Activated CD4-positive, alpha-beta T cell treated with anti-CD3 and anti-CD28 coated beads for 36 hours (primary cell): ENCODE data around the gene MTCH1. TPM values are rescaled to one million over a fixed set of nuclear protein-coding genes. Genes with fewer than 3 reads are reported as not detected.

Experiments
- ATAC-seq: fragments of 200-7000 bp; cut with Tn5 transposase; one replicate; pipeline ENCODE4 v1.10.0; 2021; ENCODE audit warnings: mild to moderate bottlenecking, moderate library complexity
- CTCF ChIA-PET: fragments of 350-600 bp; sonication (Branson Sonifier 250); formaldehyde crosslinking; loops from one replicate; lab custom pipeline; 2021; ENCODE audit warnings: antibody characterized with exemption; lab: Charles Lee
- POLR2A ChIA-PET: fragments of 350-600 bp; sonication (Branson Sonifier 250); formaldehyde crosslinking; loops from one replicate; lab custom pipeline; 2021; ENCODE audit warnings: antibody characterized with exemption, inconsistent platforms; lab: Charles Lee
- DNase-seq: peaks from one replicate; pipeline ENCODE4 v3.0.0-alpha.2; 2020
- H3K27ac Mint-ChIP-seq: one replicate; pipeline ENCODE4 v1.8.0; 2021; ENCODE audit warnings: mixed read lengths
- H3K27me3 Mint-ChIP-seq: one replicate; pipeline ENCODE4 v1.8.0; 2021; ENCODE audit warnings: mixed read lengths
- H3K36me3 Mint-ChIP-seq: one replicate; pipeline ENCODE4 v1.8.0; 2021; ENCODE audit warnings: low read depth, mixed read lengths
- H3K4me1 Mint-ChIP-seq: one replicate; pipeline ENCODE4 v1.8.0; 2021; ENCODE audit warnings: mixed read lengths
- H3K4me3 Mint-ChIP-seq: one replicate; pipeline ENCODE4 v1.8.0; 2021; ENCODE audit warnings: mild to moderate bottlenecking, moderate library complexity, mixed read lengths
- H3K9me3 Mint-ChIP-seq: one replicate; pipeline ENCODE4 v1.8.0; 2021; ENCODE audit warnings: low read depth, mixed read lengths
- intact Hi-C, 2 experiments: fragments of 100-400 bp; cut with DNase I in 1 of 2; cut with micrococcal nuclease in 1 of 2; formaldehyde crosslinking; loops; one replicate each; pipeline versions ENCODE4 v1.14.2 to v1.15.1; 2022 to 2024; cut with DNase I, micrococcal nuclease
- total RNA-seq, 2 experiments: library from RNA; stranded (reverse); gene quantifications; one replicate each; pipeline ENCODE4 v1.2.3, GENCODE V29; 2021

Gene MTCH1
- total RNA-seq, 2 experiments from 2014 or later: 72.9 to 92.9 TPM

DNA sequence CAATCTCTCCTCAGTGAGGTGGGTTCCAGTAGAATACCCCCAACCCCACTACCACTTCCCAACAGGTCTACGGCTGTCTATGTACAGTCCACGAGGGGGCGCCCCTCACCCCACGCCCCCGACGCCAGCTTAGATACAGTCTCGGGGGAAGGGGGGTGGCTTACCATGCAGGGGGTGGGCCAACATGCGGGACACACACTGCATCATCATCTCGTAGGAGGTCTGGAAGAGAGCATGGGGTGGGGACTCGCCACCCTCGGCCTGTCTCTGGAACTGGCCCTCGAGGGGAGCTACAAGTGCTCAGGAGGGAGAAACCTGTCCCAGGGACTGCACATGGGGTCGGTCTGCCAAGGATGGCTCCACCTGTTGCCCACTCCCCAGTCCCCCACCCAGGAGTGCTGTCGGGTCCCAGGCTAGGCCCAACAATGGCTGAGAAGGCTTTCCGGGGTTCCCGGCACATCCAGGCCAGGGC lies 8.5 kb downstream of the MTCH1 start:
- peaks cover 29% of the 10 kb centered on the region for H3K4me1 Mint-ChIP-seq
- ChIA-PET CTCF (interaction anchor here (0.8 to 3.1 kb wide), 3 partner anchors 39 to 224 kb away, joined by 3 to 19 read pairs (median 3); no protein-coding TSS in a partner anchor), POLR2A (no interaction called here)
- no peaks in the 10 kb centered on the region for H3K9me3 Mint-ChIP-seq
- peaks cover 62% of the 10 kb centered on the region for H3K36me3 Mint-ChIP-seq
- intact Hi-C loops: no loop called here
- no peaks in the 10 kb centered on the region for H3K27me3 Mint-ChIP-seq
- H3K4me3 Mint-ChIP-seq: no peak overlapping the region
- peak; percentile 52 for ATAC-seq
- no peak overlapping the region for H3K27ac Mint-ChIP-seq
- peak; percentile 27 for DNase-seq

DNA sequence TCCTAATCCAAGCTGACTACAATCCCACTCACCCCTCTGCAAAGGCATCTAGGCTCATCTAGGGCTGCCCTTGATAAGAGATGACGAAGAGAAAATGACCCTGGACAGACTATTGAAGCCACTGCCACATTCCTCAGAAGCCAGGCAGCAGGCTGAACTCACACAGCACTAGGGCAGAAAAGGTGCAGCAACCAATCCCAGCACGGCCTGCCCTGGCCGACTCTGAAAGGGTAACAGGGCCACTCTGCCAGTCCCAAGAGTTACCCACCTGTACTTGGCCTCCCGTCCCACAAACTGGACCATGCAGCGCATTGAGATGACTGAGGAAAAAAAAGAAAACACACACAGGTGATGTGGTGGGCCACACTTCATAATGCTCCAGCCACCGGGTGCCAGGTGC lies 9.1 kb downstream of the MTCH1 start:
- Mint-ChIP-seq H3K9me3 (no peaks in the 10 kb centered on the region), H3K36me3 (peaks cover 66% of the 10 kb centered on the region), H3K4me1 (peaks cover 26% of the 10 kb centered on the region), H3K27me3 (no peaks in the 10 kb centered on the region), H3K27ac (no peak overlapping the region), H3K4me3 (no peak overlapping the region)
- intact Hi-C loops: no loop called here
- ATAC-seq: no peak
- no peak for DNase-seq
- ChIA-PET CTCF (interaction anchor here (0.7 to 3.1 kb wide), 4 partner anchors 40 to 225 kb away, joined by 3 to 19 read pairs (median 4); no protein-coding TSS in a partner anchor), POLR2A (no interaction called here)

DNA sequence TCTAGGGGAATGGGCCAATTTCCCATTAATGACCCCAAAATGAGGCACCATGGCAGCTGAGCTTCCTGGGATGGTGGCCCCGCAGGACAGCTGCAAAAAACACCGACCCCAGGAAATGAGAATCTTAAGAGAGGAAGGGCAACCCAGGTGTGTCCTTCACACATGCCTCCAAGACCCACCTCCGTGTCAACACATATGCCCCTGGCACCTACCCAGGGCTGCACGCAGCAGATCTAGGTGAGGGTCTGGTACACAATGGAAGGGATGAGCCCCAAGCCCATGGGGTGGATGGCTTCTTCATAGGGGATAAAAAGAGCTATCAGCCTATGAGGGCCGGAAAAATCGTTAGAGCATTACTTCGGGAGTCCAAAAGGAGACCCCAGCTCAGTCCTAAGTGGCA lies 9.5 kb downstream of the MTCH1 start:
- DNase-seq (no peak), ATAC-seq (no peak)
- H3K4me3 Mint-ChIP-seq: no peak overlapping the region
- no peak overlapping the region for H3K27ac Mint-ChIP-seq
- intact Hi-C loops: no loop called here
- CTCF ChIA-PET: interaction anchor here (0.7 to 3.1 kb wide), 4 partner anchors 41 to 225 kb away, joined by 3 to 19 read pairs (median 4); no protein-coding TSS in a partner anchor
- no peaks in the 10 kb centered on the region for H3K27me3 Mint-ChIP-seq
- peaks cover 22% of the 10 kb centered on the region for H3K4me1 Mint-ChIP-seq
- no peaks in the 10 kb centered on the region for H3K9me3 Mint-ChIP-seq
- POLR2A ChIA-PET: interaction anchor here (0.5 kb wide), 1 partner anchor 136 kb away, joined by 4 read pairs; no protein-coding TSS in a partner anchor
- peaks cover 66% of the 10 kb centered on the region for H3K36me3 Mint-ChIP-seq

DNA sequence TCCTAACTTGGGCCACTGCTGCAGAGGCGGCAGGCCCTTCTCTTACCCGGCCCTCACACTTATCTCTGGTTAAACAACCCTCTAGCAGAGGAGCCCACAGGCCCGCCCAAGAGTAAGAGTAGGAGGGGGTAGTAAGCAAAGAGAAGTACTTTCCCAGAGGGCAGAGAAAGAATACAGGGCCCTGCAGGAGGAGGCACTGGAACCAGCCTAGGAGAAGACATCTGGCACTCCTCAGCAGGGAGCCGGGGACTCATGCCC lies 10.1 kb downstream of the MTCH1 start:
- intact Hi-C loops: no loop called here
- Mint-ChIP-seq H3K27ac (no peak overlapping the region), H3K36me3 (peaks cover 67% of the 10 kb centered on the region), H3K4me3 (no peak overlapping the region), H3K4me1 (peaks cover 18% of the 10 kb centered on the region), H3K27me3 (no peaks in the 10 kb centered on the region), H3K9me3 (no peaks in the 10 kb centered on the region)
- no peak for ATAC-seq
- DNase-seq: no peak
- ChIA-PET CTCF (interaction anchor here (0.7 to 3.1 kb wide), 3 partner anchors 42 to 207 kb away, joined by 3 to 19 read pairs (median 4); no protein-coding TSS in a partner anchor), POLR2A (interaction anchor here (1.0 kb wide), 1 partner anchor 10 kb away, joined by 4 read pairs; the partner anchor contains the start of gene MTCH1)

DNA sequence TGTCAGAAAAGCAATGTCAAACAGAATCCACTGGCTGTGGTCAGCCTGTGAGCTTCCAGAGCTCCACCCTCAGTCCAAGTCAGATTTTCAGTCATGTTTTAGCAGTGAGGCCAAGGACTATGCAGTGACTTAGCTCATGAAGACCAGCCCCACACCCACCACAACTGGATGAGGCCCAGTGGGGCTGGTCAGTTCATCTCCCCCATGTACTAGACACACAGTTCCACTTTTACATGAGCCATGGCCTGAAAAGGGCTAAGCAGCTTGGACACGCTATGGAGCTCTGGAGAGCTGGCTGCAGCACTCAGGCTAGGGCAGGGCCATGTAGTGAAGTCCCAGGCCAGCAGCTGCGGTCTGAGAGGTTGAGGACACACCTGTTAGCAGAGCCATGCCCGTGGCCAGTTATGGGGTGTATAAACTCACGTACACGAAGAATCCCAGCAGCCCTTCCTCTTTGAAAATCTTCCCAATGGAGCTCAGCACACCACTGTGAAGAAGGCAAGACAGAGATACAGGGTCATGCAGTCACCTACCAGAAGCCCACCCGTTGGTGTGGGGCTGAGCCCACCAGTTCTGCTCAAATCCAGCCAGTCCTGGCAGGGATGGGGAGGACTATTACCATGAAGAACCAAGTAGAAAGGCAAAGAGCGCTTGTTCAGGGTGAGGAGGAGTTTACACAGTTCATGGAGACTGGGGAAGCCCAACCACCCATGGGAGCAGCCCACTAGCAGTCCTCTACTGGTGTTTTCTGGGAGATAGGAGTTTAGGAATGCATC lies 10.6 kb downstream of the MTCH1 start:
- CTCF ChIA-PET: interaction anchor here (1.0 to 3.1 kb wide), 2 partner anchors 31 to 43 kb away, joined by 3 to 19 read pairs; no protein-coding TSS in a partner anchor
- DNase-seq (no peak), ATAC-seq (no peak)
- intact Hi-C loops: no loop called here
- POLR2A ChIA-PET: interaction anchor here (1.0 kb wide), 1 partner anchor 11 kb away, joined by 4 read pairs; the partner anchor contains the start of gene MTCH1
- Mint-ChIP-seq H3K36me3 (peaks cover 68% of the 10 kb centered on the region), H3K4me3 (no peak overlapping the region), H3K27me3 (no peaks in the 10 kb centered on the region), H3K4me1 (peaks cover 13% of the 10 kb centered on the region), H3K27ac (no peak overlapping the region), H3K9me3 (no peaks in the 10 kb centered on the region)

DNA sequence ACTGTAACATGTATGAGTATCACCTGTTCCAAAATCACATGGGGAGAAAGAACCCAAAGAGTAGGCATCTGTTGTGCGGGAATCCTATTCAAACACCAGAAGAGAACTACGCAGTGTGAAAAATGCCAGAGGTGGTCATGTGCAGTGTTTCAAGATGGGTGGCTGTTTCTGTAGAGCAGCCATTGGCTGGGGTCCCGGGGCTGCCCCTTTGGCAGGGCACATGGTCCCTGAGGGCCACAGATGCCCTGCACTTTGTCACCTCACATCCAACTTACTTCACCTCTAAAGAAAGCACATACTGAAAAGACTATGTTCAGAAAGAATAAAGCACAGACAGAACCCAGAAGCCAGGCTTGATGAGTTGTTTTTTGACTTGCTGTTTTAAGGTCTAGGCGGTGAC lies 12.3 kb downstream of the MTCH1 start:
- no peak overlapping the region for H3K27ac Mint-ChIP-seq
- intact Hi-C loops: no loop called here
- ChIA-PET CTCF (no interaction called here), POLR2A (no interaction called here)
- DNase-seq: no peak
- H3K4me3 Mint-ChIP-seq: no peak overlapping the region
- ATAC-seq: no peak
- no peaks in the 10 kb centered on the region for H3K4me1 Mint-ChIP-seq
- H3K27me3 Mint-ChIP-seq: no peaks in the 10 kb centered on the region
- H3K36me3 Mint-ChIP-seq: peaks cover 70% of the 10 kb centered on the region
- no peaks in the 10 kb centered on the region for H3K9me3 Mint-ChIP-seq

DNA sequence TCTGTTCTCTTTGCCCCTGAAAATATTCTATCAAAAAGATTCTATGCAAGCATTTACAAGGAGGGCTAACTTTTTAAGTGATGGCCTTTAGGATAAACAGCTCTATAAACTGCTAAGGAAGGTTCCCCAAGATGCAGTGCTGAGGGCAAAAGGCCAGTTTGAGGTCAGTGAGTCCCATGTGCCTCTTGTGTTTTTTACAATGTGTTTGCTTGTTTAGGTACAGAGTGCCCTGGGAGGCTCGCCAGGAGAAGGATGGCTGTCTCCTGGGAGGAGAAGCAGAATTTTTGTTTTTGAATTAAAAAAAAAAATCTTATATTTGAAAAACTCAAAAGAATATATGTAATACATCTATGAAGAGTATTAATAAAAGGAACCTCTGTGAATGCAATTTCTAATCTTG lies 12.8 kb downstream of the MTCH1 start:
- no peaks in the 10 kb centered on the region for H3K27me3 Mint-ChIP-seq
- H3K4me1 Mint-ChIP-seq: no peaks in the 10 kb centered on the region
- DNase-seq (no peak), ATAC-seq (no peak)
- no peak overlapping the region for H3K4me3 Mint-ChIP-seq
- ChIA-PET CTCF (no interaction called here), POLR2A (no interaction called here)
- H3K36me3 Mint-ChIP-seq: peaks cover 73% of the 10 kb centered on the region
- no peaks in the 10 kb centered on the region for H3K9me3 Mint-ChIP-seq
- intact Hi-C loops: no loop called here
- H3K27ac Mint-ChIP-seq: no peak overlapping the region

DNA sequence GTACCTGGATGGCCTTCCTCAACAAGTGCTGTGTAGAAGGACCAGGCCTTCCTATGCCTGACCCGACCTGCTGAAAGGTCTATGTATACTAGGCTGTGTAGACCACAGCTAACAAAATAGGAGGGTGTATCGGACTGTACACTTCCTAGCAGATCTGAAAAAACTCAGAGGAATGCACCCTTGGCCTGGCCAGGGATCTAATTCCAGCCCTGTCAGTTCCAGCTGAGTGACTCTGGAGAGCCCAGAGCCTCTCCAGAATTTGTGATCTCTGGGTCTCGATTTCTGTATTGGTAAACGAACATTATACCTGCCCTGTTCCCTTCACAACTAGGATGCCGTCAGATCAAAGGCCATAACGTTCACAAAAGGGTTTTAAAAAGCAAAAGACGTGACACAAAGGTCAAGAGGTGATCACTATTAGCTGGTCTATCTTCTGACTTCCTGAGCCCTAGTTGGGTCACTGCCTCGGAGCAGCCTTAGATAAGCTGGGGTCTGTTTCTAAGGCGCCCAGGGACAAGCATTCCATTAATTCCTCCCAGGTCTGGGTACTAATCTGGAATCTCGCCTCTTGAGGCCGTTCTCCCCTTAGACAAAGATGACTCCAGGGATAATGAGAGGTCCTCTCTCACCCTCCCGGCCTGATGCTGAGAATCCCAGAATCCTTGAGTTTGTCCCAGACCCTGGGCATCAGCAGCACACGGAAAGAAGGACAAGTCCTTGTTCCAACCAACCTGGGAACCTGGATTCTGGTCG lies 13.9 kb downstream of the MTCH1 start:
- ATAC-seq (no peak), DNase-seq (no peak)
- intact Hi-C loops: no loop called here
- ChIA-PET CTCF (interaction anchor here (1.1 kb wide), 1 partner anchor 46 kb away, joined by 3 read pairs; no protein-coding TSS in a partner anchor), POLR2A (interaction anchor here (0.5 kb wide), 1 partner anchor 249 kb away, joined by 3 read pairs; no protein-coding TSS in a partner anchor)
- no peaks in the 10 kb centered on the region for H3K4me1 Mint-ChIP-seq
- H3K27me3 Mint-ChIP-seq: no peaks in the 10 kb centered on the region
- H3K36me3 Mint-ChIP-seq: peaks cover 74% of the 10 kb centered on the region
- no peaks in the 10 kb centered on the region for H3K9me3 Mint-ChIP-seq
- H3K27ac Mint-ChIP-seq: no peak overlapping the region
- H3K4me3 Mint-ChIP-seq: no peak overlapping the region

DNA sequence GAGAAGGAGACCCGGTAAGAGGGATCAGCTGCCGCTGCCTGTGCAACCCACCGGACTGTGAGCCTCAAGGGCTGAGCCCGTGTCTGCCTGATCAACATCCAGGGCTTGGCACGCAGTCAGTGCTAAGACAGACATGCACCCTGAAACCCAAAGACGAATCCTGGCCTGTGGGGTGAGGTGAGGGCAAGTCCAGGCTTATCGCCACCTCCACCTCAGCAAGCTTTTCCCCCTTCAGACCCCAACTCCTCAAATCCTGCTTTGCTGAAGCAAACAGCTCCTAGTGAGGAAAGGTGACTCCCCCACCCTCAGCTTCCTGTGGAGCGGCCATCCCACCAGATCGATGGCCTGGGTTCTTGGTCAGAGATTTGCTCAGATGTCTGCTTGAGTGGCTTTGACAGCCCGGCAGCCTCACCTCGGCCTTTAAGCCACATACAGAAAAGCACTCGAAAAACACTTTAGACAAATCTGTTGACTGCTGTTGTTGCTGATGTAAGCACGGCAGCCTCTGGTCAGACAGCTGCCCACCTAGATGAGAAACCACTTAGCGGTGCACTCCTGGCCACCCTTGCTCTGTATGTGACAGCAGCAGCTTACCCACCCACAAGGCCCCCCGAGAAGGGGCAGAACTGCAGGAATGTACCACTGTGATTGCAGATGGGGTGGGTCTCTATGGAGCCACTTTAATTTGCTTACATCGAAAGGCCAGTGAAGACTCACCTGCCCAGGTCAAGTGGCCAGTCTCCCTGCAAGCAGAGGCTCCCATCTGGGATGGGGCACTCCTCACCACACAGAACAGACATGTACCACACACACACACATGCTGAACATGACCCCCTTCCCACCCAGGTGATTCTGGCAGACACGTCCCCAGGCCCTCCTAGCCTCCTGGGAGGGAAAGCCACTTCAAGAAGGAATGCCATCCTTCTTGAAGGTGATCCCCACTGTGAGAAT lies 14.8 kb downstream of the MTCH1 start:
- Mint-ChIP-seq H3K4me1 (no peaks in the 10 kb centered on the region), H3K4me3 (no peak overlapping the region), H3K36me3 (peaks cover 68% of the 10 kb centered on the region), H3K9me3 (no peaks in the 10 kb centered on the region), H3K27ac (no peak overlapping the region), H3K27me3 (no peaks in the 10 kb centered on the region)
- POLR2A ChIA-PET: interaction anchor here (0.5 to 0.9 kb wide), 3 partner anchors 11 to 249 kb away, joined by 3 read pairs; no protein-coding TSS in a partner anchor
- DNase-seq: no peak
- CTCF ChIA-PET: no interaction called here
- intact Hi-C loops: no loop called here
- no peak for ATAC-seq

DNA sequence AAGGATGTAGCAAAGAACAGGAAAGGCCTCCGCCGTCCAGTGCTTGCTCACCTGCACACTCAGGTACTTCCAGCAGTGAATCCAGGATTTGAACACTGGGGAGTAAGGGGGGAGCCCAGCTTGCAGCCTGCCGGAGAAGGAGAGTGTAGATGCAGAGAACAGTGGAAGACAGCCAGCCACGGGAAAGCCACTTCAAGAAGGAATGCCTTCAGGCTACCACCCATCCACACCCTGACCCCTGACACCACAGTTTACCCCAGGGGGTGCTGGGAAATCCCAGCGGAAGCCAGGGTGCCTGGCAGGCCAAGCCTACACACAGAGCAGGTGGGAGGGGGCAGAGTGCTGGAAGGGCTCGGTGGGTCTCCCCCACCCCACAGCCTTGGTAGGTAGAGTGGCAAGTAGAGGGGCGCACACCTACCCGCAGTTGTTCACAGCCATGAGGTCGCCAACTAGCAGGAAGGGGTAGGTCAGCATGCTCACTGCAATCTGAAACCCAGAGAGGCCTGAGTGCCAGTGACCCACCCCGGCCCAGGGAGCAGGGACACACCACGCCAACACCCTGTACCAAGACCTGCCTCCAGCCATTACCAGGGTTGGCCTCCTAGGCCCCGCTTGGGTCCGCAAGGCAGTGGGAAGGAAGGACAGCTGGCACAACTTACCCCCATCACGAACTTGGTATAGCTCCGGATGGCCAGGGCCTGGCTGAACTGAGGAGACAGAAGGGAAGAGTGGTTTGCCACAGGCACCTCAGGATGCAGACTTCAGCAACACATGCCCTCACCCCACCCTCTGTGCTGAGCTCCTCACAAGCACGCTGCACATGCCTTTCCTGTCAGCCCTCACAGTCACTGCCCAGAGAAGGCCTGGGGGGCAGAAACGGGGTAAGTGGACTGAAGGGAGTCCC lies 15.8 kb downstream of the MTCH1 start:
- no peak overlapping the region for H3K4me3 Mint-ChIP-seq
- H3K36me3 Mint-ChIP-seq: peaks cover 61% of the 10 kb centered on the region
- H3K27me3 Mint-ChIP-seq: no peaks in the 10 kb centered on the region
- H3K4me1 Mint-ChIP-seq: no peaks in the 10 kb centered on the region
- H3K9me3 Mint-ChIP-seq: no peaks in the 10 kb centered on the region
- CTCF ChIA-PET: interaction anchor here (0.6 to 0.7 kb wide), 2 partner anchors 80 to 192 kb away, joined by 3 read pairs; no protein-coding TSS in a partner anchor
- intact Hi-C loops: no loop called here
- DNase-seq (no peak), ATAC-seq (no peak)
- H3K27ac Mint-ChIP-seq: no peak overlapping the region
- POLR2A ChIA-PET: interaction anchor here (0.6 to 0.9 kb wide), 2 partner anchors 12 to 15 kb away, joined by 3 read pairs; no protein-coding TSS in a partner anchor
